ENCODE results near the gene FAM181A.
A peak's percentile ranks its signal among the peaks of the same experiment; 100 is the strongest.

Gene FAM181A

GRCh38 chr14:93962701-93963601 is 35.8 kb downstream of the FAM181A start:
- peak; percentile 58 for DNase-seq (ENCODE audit: low spot score)

- DNase-seq (ENCODE audit: low spot score), result no peak
These were observed 36.5 kb downstream of the FAM181A start for GRCh38 chr14:93963692-93964091.

GRCh38 chr14:93964281-93964680 is 37.1 kb downstream of the FAM181A start:
- DNase-seq (ENCODE audit: low spot score), result no peak

GRCh38 chr14:93964820-93965286 is 37.7 kb downstream of the FAM181A start:
- DNase-seq (ENCODE audit: low spot score), result no peak

GRCh38 chr14:93965287-93965821 is 38.2 kb downstream of the FAM181A start:
- peak; percentile 34 for DNase-seq (ENCODE audit: low spot score)

- peak; percentile 44 for DNase-seq (ENCODE audit: low spot score)
These were observed 38.9 kb downstream of the FAM181A start for GRCh38 chr14:93965946-93966474.

GRCh38 chr14:93967637-93968250 is 40.6 kb downstream of the FAM181A start:
- no peak for DNase-seq (ENCODE audit: low spot score)

- no peak for DNase-seq (ENCODE audit: low spot score)
These were observed 42.1 kb downstream of the FAM181A start for GRCh38 chr14:93969082-93969828.

GRCh38 chr14:93970585-93970964 is 43.4 kb downstream of the FAM181A start:
- peak; percentile 73 for DNase-seq (ENCODE audit: low spot score)

- DNase-seq (ENCODE audit: low spot score), result peak; percentile 55
These were observed 44.0 kb downstream of the FAM181A start for GRCh38 chr14:93970965-93971634.

- no peak for DNase-seq (ENCODE audit: low spot score)
These were observed 44.5 kb downstream of the FAM181A start for GRCh38 chr14:93971635-93972027.

- DNase-seq (ENCODE audit: low spot score), result no peak
These were observed 45.6 kb downstream of the FAM181A start for GRCh38 chr14:93972618-93973205.

- DNase-seq (ENCODE audit: low spot score), result no peak
These were observed 46.5 kb downstream of the FAM181A start for GRCh38 chr14:93973607-93974006.

GRCh38 chr14:93974299-93974698 is 47.2 kb downstream of the FAM181A start:
- DNase-seq (ENCODE audit: low spot score), result no peak

GRCh38 chr14:93974833-93975232 is 47.7 kb downstream of the FAM181A start:
- no peak for DNase-seq (ENCODE audit: low spot score)

GRCh38 chr14:93975791-93976476 is 48.8 kb downstream of the FAM181A start:
- DNase-seq (ENCODE audit: low spot score), result no peak

- no peak for DNase-seq (ENCODE audit: low spot score)
These were observed 49.4 kb downstream of the FAM181A start, which contains the start of gene ASB2 for GRCh38 chr14:93976477-93977057. TSS of gene ASB2 (minus strand) at chr14:93976570. CDS start at chr14:93964539, 12,031 bp downstream.

GRCh38 chr14:93977171-93977570 is 50.0 kb downstream of the FAM181A start:
- no peak for DNase-seq (ENCODE audit: low spot score)

GRCh38 chr14:93977790-93978581 is 50.8 kb downstream of the FAM181A start:
- peak; percentile 97 for DNase-seq (ENCODE audit: low spot score)
